BJ (cell line): ENCODE data around the gene MVB12B. TPM values are rescaled to one million over a fixed set of nuclear protein-coding genes. Genes with fewer than 3 reads are reported as not detected.

Experiments used
- CTCF ChIA-PET: fragments of 350-600 bp; formaldehyde crosslinking; extraction: SDS; loops from one replicate; lab custom pipeline; 2021; ENCODE audit warnings: antibody characterized with exemption, inconsistent platforms; lab: Yijun Ruan, JAX
- POLR2A ChIA-PET: fragments of 300-600 bp; sonication (Branson Sonifier 250); formaldehyde crosslinking; extraction: SDS; loops from one replicate; lab custom pipeline; 2021; ENCODE audit warnings: antibody characterized with exemption; lab: Charles Lee
- DNase-seq: peaks from one replicate; pipeline ENCODE4 v3.0.0-alpha.2; 2011; ENCODE audit warnings: low read depth
- H3K27me3 ChIP-seq: 2 replicates; pipeline ENCODE4 v1.6.0; 2011; ENCODE audit warnings: low read length; ENCODE audit not compliant: control insufficient read depth, insufficient read depth
- H3K36me3 ChIP-seq: 2 replicates; pipeline ENCODE4 v1.5.1; 2011; ENCODE audit warnings: low read length; ENCODE audit not compliant: control insufficient read depth, insufficient read depth
- H3K4me3 ChIP-seq: 2 replicates; pipeline ENCODE4 v1.5.1; 2011; ENCODE audit warnings: low read depth, mild to moderate bottlenecking, control low read depth, low read length
- polyA plus RNA-seq: library from polyadenylated mRNA; depleted of rRNA; stranded (reverse); fragments of >200 nt; gene quantifications from 2 replicates; pipeline ENCODE4 v1.2.3, GENCODE V29; 2011
- TF ChIP-seq, protein P1 (sequence below): IDR thresholded peaks from 2 replicates; pipeline ENCODE4 v1.5.1; 2011; ENCODE audit warnings: low read depth, mild to moderate bottlenecking, control low read depth, inconsistent platforms, low read length, moderate library complexity; ENCODE audit not compliant: insufficient read depth

The MVB12B gene
- polyA plus RNA-seq, 1 experiment, result 2.7 TPM

GRCh38 chr9:126421567-126422428 lies 95.2 kb downstream of the MVB12B start:
- Histone ChIP-seq H3K4me3 (no peak overlapping the region), H3K27me3 (no peaks in the 10 kb centered on the region), H3K36me3 (0 out of 2 replicates have a peak, but pooled peaks cover 2% of the 10 kb centered on the region)
- TF ChIP-seq, protein P1, sequence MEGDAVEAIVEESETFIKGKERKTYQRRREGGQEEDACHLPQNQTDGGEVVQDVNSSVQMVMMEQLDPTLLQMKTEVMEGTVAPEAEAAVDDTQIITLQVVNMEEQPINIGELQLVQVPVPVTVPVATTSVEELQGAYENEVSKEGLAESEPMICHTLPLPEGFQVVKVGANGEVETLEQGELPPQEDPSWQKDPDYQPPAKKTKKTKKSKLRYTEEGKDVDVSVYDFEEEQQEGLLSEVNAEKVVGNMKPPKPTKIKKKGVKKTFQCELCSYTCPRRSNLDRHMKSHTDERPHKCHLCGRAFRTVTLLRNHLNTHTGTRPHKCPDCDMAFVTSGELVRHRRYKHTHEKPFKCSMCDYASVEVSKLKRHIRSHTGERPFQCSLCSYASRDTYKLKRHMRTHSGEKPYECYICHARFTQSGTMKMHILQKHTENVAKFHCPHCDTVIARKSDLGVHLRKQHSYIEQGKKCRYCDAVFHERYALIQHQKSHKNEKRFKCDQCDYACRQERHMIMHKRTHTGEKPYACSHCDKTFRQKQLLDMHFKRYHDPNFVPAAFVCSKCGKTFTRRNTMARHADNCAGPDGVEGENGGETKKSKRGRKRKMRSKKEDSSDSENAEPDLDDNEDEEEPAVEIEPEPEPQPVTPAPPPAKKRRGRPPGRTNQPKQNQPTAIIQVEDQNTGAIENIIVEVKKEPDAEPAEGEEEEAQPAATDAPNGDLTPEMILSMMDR, result no peak
- ChIA-PET POLR2A (no interaction called here), CTCF (no interaction called here)
- no peak for DNase-seq

GRCh38 chr9:126423142-126423915 lies 96.7 kb downstream of the MVB12B start:
- Histone ChIP-seq H3K4me3 (no peak overlapping the region), H3K27me3 (no peaks in the 10 kb centered on the region), H3K36me3 (0 out of 2 replicates have a peak, but pooled peaks cover 2% of the 10 kb centered on the region)
- TF ChIP-seq, protein P1, result no peak
- no peak for DNase-seq
- CTCF ChIA-PET, result no interaction called here
- POLR2A ChIA-PET, result no interaction called here

DNA sequence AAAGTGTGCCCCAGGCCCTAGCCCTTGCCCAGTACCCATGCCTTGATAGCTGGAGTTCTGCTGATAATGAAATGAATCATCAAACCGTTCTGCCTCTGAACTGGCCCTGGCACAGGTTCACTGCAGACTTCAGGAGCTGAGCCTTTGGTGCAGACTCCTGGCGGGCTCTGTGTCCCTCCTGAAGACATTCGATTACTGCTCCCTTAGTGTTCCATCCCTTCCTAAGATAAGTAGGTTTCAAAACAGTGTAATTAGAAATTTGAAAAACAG lies 97.2 kb downstream of the MVB12B start:
- CTCF ChIA-PET, result no interaction called here
- H3K4me3 ChIP-seq, result no peak overlapping the region
- 0 out of 2 replicates have a peak, but pooled peaks cover 2% of the 10 kb centered on the region for H3K36me3 ChIP-seq
- POLR2A ChIA-PET, result no interaction called here
- DNase-seq, result no peak
- TF ChIP-seq, protein P1, result no peak
- no peaks in the 10 kb centered on the region for H3K27me3 ChIP-seq

GRCh38 chr9:126424511-126424910 lies 97.9 kb downstream of the MVB12B start:
- CTCF ChIA-PET, result no interaction called here
- POLR2A ChIA-PET, result no interaction called here
- H3K27me3 ChIP-seq, result no peaks in the 10 kb centered on the region
- DNase-seq, result no peak
- no peak overlapping the region for H3K4me3 ChIP-seq
- H3K36me3 ChIP-seq, result 0 out of 2 replicates have a peak, but pooled peaks cover 2% of the 10 kb centered on the region
- TF ChIP-seq, protein P1, result no peak

- ChIA-PET CTCF (no interaction called here), POLR2A (no interaction called here)
- Histone ChIP-seq H3K4me3 (no peak overlapping the region), H3K27me3 (no peaks in the 10 kb centered on the region), H3K36me3 (no peaks in the 10 kb centered on the region)
- no peak for DNase-seq
- TF ChIP-seq, protein P1, result no peak
These were observed 102.0 kb downstream of the MVB12B start for GRCh38 chr9:126428534-126429175.
